Central memory CD4-positive, alpha-beta T cell (primary cell): ENCODE results near the gene GMDS.

Experiments
- DNase-seq: peaks from one replicate; pipeline ENCODE4 v3.0.0; 2022

The GMDS gene

GRCh38 chr6:1663511-1663910, 581.9 kb downstream of the GMDS start:
- DNase-seq = no peak

GRCh38 chr6:1662534-1662933, 582.9 kb downstream of the GMDS start:
- DNase-seq = no peak

GRCh38 chr6:1659816-1660215, 585.6 kb downstream of the GMDS start:
- no peak for DNase-seq

GRCh38 chr6:1658212-1659005, 587.0 kb downstream of the GMDS start:
- no peak for DNase-seq

DNA sequence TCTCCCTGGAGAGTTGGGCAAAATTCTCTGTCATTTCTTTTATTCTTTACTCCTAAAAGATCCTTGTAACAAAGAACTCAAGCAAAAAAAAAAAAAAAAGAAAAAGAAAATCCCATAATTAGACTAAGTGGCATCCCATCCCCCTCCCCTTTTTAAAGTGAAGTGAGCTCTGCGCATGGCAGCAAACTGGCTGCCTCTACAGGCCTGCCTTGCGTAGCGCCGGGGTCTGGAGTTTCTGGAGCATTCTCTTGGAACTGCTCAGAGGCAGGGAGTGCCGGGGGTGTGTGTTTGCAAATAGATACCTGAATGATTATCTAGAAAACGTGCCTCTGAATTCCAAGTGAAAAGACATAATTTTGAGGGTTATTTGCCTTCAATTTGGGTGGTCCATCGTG, 587.6 kb downstream of the GMDS start:
- DNase-seq = no peak

GRCh38 chr6:1657116-1657770, 588.2 kb downstream of the GMDS start:
- no peak for DNase-seq

GRCh38 chr6:1654054-1654453, 591.4 kb downstream of the GMDS start:
- no peak for DNase-seq

- no peak for DNase-seq
These were observed 592.6 kb downstream of the GMDS start for GRCh38 chr6:1652842-1653241.

- DNase-seq = no peak
These were observed 594.0 kb downstream of the GMDS start for GRCh38 chr6:1651362-1651761.

DNA sequence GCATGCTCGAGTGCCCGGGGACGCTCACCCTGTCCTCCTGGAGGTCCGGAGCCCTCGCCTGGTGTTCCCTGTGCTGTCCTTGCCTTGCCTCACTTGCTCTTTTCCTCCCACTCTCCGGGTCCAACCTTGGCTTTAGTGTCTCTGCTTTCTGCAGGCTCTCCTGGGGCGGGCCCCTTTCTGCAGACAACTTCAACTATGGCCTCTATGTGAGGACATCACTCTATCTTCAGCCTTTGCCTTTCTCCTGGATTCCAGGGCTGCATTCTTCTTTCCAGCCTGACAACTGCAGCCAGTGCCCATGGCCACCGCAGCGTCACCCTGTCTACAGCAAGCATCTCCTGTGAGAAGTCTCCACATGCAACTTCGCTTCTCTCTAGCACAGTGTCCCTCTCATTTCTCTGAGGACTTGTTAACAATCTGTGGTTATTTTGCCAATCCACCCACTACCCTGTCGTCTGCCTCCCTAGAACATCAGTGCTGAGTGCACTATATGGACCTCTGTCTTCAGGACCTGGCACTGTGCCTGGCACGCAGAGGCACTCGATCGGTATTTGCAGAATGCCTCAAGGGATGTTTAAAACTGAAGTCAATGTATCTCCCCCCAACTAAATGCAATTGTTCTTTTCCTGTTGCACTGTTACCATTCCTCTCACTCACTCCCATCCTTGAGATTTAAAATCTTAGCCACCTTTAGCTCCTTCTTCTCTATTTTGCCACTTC, 599.8 kb downstream of the GMDS start:
- DNase-seq = no peak

- no peak for DNase-seq
These were observed 600.8 kb downstream of the GMDS start for GRCh38 chr6:1644516-1645060.

DNA sequence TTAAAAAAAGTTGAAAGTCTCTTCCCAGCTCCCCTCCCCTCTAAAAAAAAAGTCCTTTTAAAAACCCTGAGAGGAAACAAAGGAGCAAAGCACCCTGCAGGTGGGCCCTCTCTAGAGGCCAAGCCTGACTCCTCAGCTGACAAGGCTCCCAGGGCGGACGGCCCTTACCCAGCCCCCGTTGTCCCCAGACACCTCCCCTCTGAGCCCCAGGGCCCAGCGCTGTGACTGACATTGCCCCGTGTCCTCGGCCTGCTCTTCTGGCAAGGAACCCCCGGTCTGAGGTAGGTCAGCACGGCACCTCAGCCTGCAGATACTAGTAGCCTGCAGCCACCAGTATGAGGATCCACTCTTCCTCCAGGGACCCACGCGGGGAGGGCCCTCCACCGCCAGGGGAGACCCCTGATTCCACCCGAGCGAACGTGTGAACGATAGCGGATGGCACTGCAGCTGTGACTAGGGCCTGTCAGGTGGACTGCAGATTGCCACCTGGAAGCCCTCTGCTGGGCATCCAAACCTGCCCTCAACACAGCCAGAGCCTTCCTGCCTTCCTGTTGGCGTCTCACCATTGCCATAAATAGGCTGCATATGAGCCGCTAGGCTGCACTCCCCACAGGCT, 601.5 kb downstream of the GMDS start:
- DNase-seq = no peak

GRCh38 chr6:1643111-1643510, 602.3 kb downstream of the GMDS start:
- DNase-seq = no peak

DNA sequence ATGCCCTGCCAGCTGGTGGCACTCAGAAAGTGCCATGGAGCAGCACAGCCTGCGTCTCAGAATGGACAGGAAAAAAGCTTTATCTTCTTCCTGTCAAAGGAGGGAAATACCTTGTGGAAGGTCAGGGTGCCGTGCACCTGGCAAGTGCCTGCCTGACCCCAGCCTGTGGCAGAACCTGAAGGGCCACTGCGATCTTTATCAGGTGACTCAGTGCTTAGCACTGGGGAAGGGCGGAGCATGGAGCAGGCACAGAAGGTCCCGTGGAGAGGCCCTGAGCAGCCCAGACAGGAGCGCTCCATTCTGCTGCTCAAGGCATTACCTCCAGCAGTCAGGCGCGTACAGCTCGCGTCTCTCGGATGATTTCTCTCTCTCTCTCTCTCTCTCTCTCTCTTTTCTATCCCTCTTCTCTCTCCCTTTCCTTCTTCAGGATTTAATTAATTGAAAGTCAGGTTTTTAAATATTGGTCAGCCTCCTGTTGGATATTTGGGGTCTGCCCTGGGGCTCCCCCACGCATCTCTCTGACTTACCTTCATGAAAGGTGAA, 604.0 kb downstream of the GMDS start:
- no peak for DNase-seq

GRCh38 chr6:1640476-1640875, 604.9 kb downstream of the GMDS start:
- DNase-seq = no peak

DNA sequence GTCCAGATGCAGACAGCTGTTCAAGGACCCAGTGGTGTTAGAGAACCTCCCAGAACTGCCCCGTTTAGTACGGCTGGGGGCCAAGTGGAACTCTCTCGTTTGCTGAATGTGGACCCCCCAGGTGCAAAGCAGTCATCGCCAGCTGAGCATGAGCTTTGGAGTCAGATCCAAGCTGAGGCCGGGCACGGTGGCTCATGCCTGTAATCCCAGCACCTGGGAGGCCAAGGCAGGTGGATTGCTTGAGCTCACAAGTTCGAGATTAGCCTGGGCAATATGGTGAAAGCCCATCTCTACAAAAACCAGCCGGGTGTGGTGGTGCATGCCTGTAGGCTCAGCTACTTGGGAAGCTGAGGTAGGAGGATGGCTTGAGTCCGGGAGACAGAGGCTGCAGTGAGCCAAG, 606.0 kb downstream of the GMDS start:
- DNase-seq = no peak

DNA sequence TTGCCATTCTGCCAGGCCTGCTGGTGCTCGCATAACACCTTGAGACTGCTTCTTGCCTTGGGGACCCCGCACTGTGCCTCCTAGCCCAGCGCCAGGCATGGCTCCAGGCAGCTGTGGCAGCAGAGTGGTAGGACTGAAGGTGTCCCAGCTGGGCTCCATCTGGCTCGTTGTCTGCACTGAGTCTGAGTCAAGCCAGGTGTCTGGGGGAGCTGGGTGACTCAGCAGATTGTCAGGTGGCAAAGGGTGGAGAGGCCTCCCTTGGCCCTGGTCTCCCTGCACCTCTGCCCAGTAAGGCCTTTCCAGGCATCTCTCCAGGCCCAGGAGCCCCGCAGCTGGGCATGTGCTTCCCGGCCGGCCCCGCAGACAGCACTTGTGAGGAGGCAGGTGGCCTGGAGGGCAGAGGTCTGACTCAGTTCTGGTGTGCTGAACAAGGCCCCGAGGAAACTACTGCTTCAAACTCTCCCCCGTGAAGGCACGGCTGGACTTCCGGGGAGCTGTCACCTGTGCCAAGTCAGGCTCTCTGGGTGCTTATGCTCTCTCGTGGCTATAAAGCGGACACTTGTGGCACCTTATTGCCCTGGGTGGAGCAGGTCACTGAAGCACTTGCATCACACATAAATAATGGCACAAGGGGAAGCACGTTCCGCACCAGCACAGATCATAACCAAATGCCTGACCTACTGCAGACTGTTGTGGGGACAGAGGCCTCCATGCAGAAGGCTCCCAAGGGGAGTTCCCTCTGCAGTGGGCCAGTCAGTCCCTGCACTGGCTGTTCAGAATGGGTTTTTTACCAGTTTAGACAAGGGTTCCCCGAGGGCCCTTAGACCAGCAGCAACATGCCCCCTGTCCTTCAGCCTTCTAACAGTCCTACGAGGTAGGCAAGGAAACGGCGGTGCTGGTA, 608.2 kb downstream of the GMDS start:
- no peak for DNase-seq

- no peak for DNase-seq
These were observed 609.1 kb downstream of the GMDS start for GRCh38 chr6:1636272-1636825.

DNA sequence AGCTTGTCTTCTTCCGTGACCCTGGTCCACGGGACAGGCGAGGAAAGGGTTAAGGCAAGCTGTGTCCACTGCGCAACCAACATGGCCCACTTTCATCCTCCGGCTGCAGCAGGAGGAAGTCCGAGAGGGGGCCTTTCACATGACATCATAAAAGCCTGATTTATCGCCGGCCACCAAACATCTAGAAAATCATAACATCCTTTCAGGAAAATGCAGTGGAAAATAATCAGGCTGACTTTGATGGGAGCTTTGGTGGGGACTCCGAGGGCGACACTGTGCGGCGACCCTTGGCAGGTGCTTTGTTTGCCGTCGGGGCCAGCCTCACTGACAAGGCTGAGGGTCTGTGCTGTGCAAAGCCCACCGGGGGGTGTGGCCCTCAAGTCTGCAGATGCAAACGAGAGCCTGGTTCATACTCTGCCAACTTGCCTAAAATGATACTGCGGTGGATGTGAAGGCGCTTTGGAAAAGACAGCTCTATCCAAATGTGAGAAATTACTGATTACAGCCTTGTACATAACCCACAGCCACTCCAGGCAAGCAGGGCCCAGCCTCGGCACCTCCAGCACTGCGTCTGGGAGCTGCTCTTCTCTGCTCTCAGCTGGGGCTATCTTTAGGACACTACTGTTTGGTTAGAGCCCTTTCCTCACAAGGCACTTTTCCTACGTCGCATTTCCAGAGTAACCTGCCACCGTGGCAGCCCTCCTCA, 609.9 kb downstream of the GMDS start:
- DNase-seq = no peak

DNA sequence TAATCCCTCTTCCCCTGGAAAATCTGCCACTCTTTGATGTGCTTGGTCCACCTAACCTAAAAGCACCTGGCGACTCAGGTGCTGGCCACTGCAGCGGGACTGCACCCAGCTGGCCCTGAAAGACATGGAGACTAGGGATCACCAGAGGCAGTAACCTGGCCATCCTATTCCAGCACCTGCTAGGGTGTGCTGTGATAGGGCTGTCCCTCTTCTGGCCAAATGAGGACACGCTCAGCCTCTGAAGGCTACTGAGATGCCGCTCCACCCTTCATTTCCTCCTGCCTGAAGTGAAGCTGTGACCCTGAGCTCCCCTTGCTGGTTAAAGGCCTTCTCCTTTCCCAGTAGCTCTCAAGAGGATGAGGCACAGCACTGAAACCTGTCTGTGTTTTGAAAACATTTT, 611.3 kb downstream of the GMDS start:
- DNase-seq = no peak
